Bronchial smooth muscle cell (primary cell): ENCODE measurements around the gene DNASE2B. TPM values are rescaled to one million over a fixed set of nuclear protein-coding genes. Genes with fewer than 3 reads are reported as not detected.

Experiments used
- total RNA-seq: library from RNA; depleted of rRNA; stranded (reverse); fragments of >200 nt; gene quantifications from 2 replicates; pipeline ENCODE4 v1.2.1, GENCODE V29; 2014

Gene DNASE2B
- total RNA-seq = 0.09 TPM in 1 of 2 replicates, not detected in the other

GRCh38 chr1:84398175-84399155 is at the start of gene DNASE2B:
Gene DNASE2B, plus strand, starts transcription at chr1:84398484. Its CDS starts 81 bp downstream, at chr1:84398565.

Other genes with a start within 250 kb of the DNASE2B start
- gene SAMD13, start 96.8 kb upstream of the DNASE2B start, total RNA-seq = 0.94 and 1.1 TPM in 2 replicates
- gene RPF1, start 80.8 kb downstream of the DNASE2B start, total RNA-seq = 16.9 and 25.7 TPM in 2 replicates
- gene SPATA1, start 107.9 kb downstream of the DNASE2B start, total RNA-seq = 0.77 and 2.8 TPM in 2 replicates
- gene GNG5, start 108.1 kb downstream of the DNASE2B start, total RNA-seq = 6.3 and 13.1 TPM in 2 replicates
- gene CTBS, start 176.0 kb downstream of the DNASE2B start, total RNA-seq = 6.6 and 9.2 TPM in 2 replicates